Activated CD8-positive, alpha-beta T cell treated with anti-CD3 and anti-CD28 coated beads, Interleukin-2, amount 10 ng/mL, durations not matched to agents 7 days and 5 days (primary cell): Measurements from ENCODE around the gene HDAC4. TPM values are rescaled to one million over a fixed set of nuclear protein-coding genes. Genes with fewer than 3 reads are reported as not detected.

Experiments used
- ATAC-seq: fragments of 150-1000 bp; cut with Tn5 transposase; one replicate; pipeline ENCODE4 v1.10.0; 2021; ENCODE audit warnings: moderate library complexity
- CTCF ChIA-PET: fragments of 350-600 bp; sonication (Branson Sonifier 250); formaldehyde crosslinking; loops from one replicate; lab custom pipeline; 2021; ENCODE audit warnings: antibody characterized with exemption; lab: Charles Lee
- POLR2A ChIA-PET: fragments of 350-600 bp; sonication (Branson Sonifier 250); formaldehyde crosslinking; loops from one replicate; lab custom pipeline; 2021; ENCODE audit warnings: antibody characterized with exemption; lab: Charles Lee
- DNase-seq: peaks from one replicate; pipeline ENCODE4 v3.0.0-alpha.2; 2020
- H3K27ac Mint-ChIP-seq: one replicate; pipeline ENCODE4 v1.8.0; 2021; ENCODE audit warnings: mild to moderate bottlenecking, mixed read lengths
- H3K27me3 Mint-ChIP-seq: one replicate; pipeline ENCODE4 v1.8.0; 2021; ENCODE audit warnings: low read depth, mixed read lengths
- H3K36me3 Mint-ChIP-seq: one replicate; pipeline ENCODE4 v1.8.0; 2021; ENCODE audit warnings: low read depth, mixed read lengths
- H3K4me1 Mint-ChIP-seq: one replicate; pipeline ENCODE4 v1.8.0; 2021; ENCODE audit warnings: low read depth, mixed read lengths
- H3K4me3 Mint-ChIP-seq: one replicate; pipeline ENCODE4 v1.8.0; 2021; ENCODE audit warnings: mild to moderate bottlenecking, mixed read lengths
- H3K9me3 Mint-ChIP-seq: one replicate; pipeline ENCODE4 v1.8.0; 2022; ENCODE audit warnings: mixed read lengths; ENCODE audit not compliant: insufficient read depth
- total RNA-seq, 2 experiments: library from RNA; stranded (reverse); gene quantifications; one replicate each; pipeline ENCODE4 v1.2.3, GENCODE V29; 2021

The HDAC4 gene
- total RNA-seq, 2 experiments from 2014 or later, result 50.7 to 58.8 TPM

- peaks cover 9% of the 10 kb centered on the region for H3K9me3 Mint-ChIP-seq
- H3K4me1 Mint-ChIP-seq, result peaks cover 27% of the 10 kb centered on the region
- ATAC-seq (no peak), DNase-seq (no peak)
- H3K4me3 Mint-ChIP-seq, result no peak overlapping the region
- no peak overlapping the region for H3K27ac Mint-ChIP-seq
- H3K36me3 Mint-ChIP-seq, result peaks cover 72% of the 10 kb centered on the region
- no peaks in the 10 kb centered on the region for H3K27me3 Mint-ChIP-seq
- CTCF ChIA-PET, result no interaction called here
- POLR2A ChIA-PET, result no interaction called here
Measured at GRCh38 chr2:239152916-239153305, 247.9 kb downstream of the HDAC4 start.

DNA sequence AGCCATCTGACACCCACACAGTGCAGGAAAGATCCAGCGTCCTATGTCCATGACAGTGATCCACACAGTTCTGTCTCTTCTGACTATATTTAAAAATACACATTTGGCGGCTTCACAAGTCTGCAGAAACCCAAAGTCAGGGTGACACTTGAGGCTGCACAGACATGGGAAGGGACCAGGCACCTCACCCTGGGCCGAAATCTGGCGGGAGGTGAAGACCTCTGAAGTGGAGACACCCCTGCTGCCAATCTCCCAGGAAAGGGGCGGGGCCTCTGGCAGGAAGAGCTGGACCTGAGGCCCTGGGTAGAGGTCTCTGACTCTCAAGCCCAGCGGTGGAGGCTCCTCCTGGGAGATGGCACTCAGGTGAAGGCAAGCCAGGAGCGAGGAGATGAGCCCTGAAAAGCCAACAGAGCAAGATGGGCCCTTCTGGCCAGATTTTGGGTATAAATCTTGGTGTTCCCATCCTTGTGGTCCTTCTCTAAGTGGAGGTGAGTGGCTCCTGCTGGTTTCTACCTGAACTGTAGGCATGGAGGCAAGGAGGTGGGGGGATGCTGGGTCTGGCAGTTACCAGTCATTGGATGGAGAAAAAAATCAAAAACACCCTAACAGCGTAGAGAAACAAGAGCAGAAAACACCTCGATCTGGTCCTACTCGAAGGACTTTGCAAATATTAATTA is 248.4 kb downstream of the HDAC4 start:
- H3K4me1 Mint-ChIP-seq, result peaks cover 27% of the 10 kb centered on the region
- H3K9me3 Mint-ChIP-seq, result peaks cover 9% of the 10 kb centered on the region
- CTCF ChIA-PET, result no interaction called here
- no peak overlapping the region for H3K4me3 Mint-ChIP-seq
- no peak for DNase-seq
- peaks cover 72% of the 10 kb centered on the region for H3K36me3 Mint-ChIP-seq
- H3K27ac Mint-ChIP-seq, result no peak overlapping the region
- ATAC-seq, result no peak
- POLR2A ChIA-PET, result no interaction called here
- H3K27me3 Mint-ChIP-seq, result no peaks in the 10 kb centered on the region

DNA sequence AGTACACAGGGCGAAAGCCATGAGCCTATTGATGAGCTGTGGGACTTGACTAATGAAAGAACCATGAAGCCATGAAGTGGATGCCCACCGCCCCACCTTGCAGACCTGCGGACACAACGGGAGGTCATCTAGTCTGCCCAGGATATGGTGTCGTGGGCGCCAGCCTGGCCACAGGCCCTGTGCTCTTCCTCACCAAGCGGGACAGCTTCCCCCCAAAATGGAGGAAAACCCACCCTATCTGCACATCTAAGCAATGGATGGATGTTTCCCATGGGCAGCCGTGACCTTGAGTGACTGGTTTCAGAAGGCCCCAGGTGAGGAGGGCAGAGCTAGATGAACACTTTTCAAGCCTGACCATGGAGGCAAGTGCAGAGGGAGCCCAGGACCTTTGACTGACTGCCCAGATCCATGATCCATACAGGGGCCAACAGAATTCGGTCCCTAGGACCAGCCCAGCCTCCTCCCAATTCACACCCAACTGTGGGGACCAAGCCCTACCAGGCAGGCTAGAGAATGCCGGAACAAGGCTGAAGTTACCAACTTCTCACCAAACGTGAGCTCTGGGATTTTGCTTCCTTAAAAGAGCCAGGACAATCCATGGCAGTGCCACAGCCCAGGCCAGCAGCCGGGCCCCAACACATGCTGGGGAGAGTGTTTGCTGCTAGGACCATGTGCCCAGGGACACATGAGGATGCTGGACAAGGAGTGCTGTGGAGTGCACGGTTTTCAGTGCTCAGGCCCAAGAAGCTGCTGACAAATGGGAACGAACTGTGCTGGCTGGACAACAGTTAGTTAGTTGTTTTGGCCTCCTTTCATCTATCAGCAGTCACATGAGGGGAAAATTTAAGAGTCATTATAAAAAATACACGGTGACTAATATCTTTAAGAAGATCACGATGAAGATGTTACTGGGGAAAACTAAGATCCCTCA is 249.4 kb downstream of the HDAC4 start:
- ATAC-seq (peak; percentile 25), DNase-seq (no peak)
- Mint-ChIP-seq H3K9me3 (peaks cover 9% of the 10 kb centered on the region), H3K36me3 (peaks cover 72% of the 10 kb centered on the region), H3K4me1 (peaks cover 27% of the 10 kb centered on the region), H3K27ac (peak overlapping the region; percentile 85), H3K27me3 (no peaks in the 10 kb centered on the region), H3K4me3 (no peak overlapping the region)
- POLR2A ChIA-PET, result no interaction called here
- CTCF ChIA-PET, result no interaction called here

DNA sequence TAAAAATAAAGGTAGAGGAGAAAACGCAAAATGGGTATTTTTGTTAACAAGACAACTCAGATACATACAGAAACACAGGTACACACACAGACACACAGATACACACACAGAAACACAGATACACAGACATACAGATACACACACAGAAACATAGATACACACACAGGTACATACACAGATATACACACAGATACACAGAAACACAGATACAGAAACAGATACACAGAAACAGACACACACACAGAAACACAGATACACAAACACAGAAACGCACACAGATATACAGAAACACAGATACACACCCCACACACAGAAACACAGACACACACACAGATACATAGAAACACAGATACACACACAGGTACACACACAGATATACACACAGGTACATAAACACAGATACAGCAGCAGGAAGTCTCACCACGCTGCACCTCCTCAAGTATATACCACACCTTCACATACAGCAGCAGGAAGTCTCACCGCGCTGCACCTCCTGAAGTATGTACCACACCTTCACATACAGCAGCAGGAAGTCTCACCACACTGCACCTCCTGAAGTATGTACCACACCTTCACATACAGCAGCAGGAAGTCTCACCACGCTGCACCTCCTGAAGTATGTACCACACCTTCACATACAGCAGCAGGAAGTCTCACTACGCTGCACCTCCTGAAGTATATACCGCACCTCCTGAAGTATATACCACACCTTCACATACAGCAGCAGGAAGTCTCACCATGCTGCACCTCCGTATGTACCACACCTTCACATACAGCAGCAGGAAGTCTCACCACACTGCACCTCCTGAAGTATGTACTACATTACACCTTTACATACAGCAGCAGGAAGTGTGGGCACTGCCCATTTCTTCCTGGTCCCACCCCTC is 250.5 kb downstream of the HDAC4 start:
- peaks cover 30% of the 10 kb centered on the region for H3K4me1 Mint-ChIP-seq
- H3K4me3 Mint-ChIP-seq, result no peak overlapping the region
- ChIA-PET POLR2A (no interaction called here), CTCF (no interaction called here)
- peak; percentile 68 for DNase-seq
- peak overlapping the region; percentile 85 for H3K27ac Mint-ChIP-seq
- ATAC-seq, result peak; percentile 72
- H3K27me3 Mint-ChIP-seq, result no peaks in the 10 kb centered on the region
- peaks cover 9% of the 10 kb centered on the region for H3K9me3 Mint-ChIP-seq
- H3K36me3 Mint-ChIP-seq, result peaks cover 61% of the 10 kb centered on the region

DNA sequence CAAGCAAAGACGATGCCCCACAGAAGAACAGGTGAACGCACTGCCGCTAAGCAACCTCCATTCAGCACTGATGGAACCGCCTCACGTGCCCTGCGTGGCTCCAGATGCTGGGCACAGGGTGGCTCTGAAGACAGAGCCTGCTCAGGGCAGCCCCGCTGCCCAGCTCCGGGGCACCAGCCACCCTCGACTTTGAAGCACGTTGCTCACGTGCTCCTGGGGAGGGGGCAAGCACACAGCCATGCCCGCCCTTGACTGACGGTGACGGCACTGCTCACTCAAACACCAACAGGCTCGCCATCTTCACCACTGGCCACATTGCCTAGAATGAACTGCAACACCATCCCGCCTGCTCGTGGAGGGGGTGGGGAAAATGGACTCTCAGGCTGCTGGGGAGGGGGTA is 251.3 kb downstream of the HDAC4 start:
- peaks cover 25% of the 10 kb centered on the region for H3K4me1 Mint-ChIP-seq
- ChIA-PET POLR2A (no interaction called here), CTCF (no interaction called here)
- DNase-seq (no peak), ATAC-seq (no peak)
- H3K27me3 Mint-ChIP-seq, result no peaks in the 10 kb centered on the region
- peaks cover 9% of the 10 kb centered on the region for H3K9me3 Mint-ChIP-seq
- H3K36me3 Mint-ChIP-seq, result peaks cover 61% of the 10 kb centered on the region
- no peak overlapping the region for H3K27ac Mint-ChIP-seq
- no peak overlapping the region for H3K4me3 Mint-ChIP-seq

DNA sequence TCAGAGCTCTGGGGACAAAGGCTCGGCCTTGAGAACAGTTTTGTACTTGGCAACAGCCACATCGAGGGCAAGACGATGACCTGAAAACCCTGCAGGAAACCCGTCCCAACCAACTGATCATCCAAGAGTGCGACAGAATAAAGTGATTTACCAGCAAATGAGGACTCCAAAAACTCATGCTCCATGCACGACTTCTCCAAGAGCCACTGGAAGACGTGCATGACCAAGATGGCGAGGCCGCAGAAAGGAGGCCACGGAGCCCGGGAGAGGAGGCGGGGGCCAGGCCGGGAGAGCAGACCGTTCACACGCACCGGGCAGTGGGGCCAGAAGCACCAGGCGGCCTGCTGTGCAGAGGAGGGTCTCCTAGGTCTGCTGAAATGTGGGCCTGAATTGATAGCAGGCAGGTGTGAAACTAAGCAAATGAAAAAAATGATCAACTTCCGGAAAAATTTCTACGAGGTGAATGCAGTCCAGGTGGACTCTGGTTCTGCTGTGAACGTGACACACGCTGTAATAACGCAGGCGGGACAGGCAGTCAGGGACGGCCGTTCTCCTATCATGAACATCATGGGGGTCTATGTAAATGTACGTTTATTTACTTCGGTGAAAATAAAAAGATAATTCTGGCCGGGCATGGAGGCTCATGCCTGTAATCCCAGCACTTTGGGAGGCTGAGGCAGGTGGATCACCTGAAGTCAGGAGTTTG is 252.2 kb downstream of the HDAC4 start:
- ChIA-PET CTCF (no interaction called here), POLR2A (interaction anchor here (0.6 kb wide), 1 partner anchor 21 kb away, joined by 3 read pairs; no protein-coding TSS in a partner anchor)
- Mint-ChIP-seq H3K36me3 (peaks cover 58% of the 10 kb centered on the region), H3K4me3 (no peak overlapping the region), H3K9me3 (peaks cover 9% of the 10 kb centered on the region), H3K27me3 (no peaks in the 10 kb centered on the region), H3K4me1 (peaks cover 23% of the 10 kb centered on the region), H3K27ac (peak overlapping the region; percentile 67)
- DNase-seq (no peak), ATAC-seq (no peak)

DNA sequence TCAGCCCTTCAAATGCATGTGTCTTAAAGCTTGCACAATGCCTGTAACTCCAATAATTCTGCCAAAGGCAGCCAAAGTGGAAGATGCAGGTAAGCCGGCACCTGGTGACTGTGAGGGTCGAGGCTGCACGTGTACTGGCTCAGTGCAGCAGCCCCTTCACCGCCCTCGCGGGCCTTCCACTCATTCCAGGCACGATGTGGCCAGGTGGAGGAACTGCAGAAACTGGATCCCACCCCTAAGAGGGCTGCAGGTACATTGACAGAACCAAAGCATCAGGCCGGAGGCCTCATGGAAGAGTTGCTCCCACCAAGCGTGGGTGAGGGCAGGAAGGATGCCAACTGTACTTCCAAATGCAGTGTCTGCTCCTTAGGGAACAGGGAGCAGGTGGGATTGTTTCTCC is 253.4 kb downstream of the HDAC4 start:
- ChIA-PET CTCF (no interaction called here), POLR2A (no interaction called here)
- H3K4me1 Mint-ChIP-seq, result peaks cover 23% of the 10 kb centered on the region
- H3K27me3 Mint-ChIP-seq, result no peaks in the 10 kb centered on the region
- DNase-seq (no peak), ATAC-seq (no peak)
- no peak overlapping the region for H3K4me3 Mint-ChIP-seq
- H3K9me3 Mint-ChIP-seq, result peaks cover 9% of the 10 kb centered on the region
- H3K36me3 Mint-ChIP-seq, result peaks cover 46% of the 10 kb centered on the region
- H3K27ac Mint-ChIP-seq, result no peak overlapping the region

DNA sequence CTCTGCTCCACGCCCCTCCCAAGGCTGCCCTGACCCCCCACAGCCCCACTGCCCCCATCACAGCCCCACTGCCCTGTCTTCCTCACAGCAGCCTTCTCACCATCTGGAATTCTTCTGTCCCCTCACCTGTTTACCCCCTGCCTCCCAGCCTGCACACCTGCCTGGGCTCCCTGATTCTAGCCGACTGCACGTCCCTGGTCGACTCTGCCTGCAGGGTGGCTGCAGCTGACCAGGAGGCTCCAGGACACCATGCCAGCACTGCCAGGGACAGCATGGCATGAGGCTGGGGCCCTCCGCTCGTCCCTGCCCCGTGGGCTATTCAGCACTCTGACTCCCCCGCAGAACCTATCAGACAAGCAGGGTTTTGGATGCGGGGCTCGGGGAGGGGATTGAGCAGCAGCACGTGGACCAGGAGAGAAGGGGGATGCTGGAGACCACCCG is 254.1 kb downstream of the HDAC4 start:
- H3K4me3 Mint-ChIP-seq, result no peak overlapping the region
- ChIA-PET CTCF (no interaction called here), POLR2A (no interaction called here)
- peaks cover 44% of the 10 kb centered on the region for H3K36me3 Mint-ChIP-seq
- peaks cover 18% of the 10 kb centered on the region for H3K4me1 Mint-ChIP-seq
- H3K27me3 Mint-ChIP-seq, result no peaks in the 10 kb centered on the region
- ATAC-seq, result no peak
- DNase-seq, result no peak
- H3K27ac Mint-ChIP-seq, result no peak overlapping the region
- H3K9me3 Mint-ChIP-seq, result peaks cover 9% of the 10 kb centered on the region

DNA sequence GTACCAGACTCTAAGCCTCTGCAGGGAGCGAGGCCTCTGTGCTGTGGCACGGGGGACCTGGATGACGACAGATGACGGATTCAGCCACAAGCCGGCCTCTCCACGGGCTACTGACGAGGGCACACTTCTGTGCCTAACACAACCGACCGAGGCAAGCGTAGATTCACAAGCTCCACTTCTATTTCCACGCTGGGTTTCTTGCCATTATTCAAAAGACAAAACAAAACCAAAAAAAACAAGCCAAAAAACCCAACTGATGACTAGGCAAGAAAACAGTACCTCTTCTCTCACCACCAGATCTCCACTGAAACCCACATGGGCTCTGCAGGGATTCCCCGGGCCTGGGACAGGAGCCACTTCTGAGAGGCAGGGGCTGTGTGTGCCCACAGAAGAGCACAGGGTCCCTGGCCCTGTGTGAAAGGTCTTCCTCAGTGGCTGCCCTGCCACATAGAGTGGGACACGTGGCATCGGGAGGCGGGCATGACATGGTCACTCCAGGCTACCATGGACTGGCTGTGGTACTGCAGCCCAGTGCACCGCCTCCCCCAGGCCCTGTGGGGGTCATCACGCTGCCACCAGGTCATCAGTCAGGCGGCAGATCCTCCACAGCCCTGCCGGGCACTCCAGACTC is 254.7 kb downstream of the HDAC4 start:
- H3K27me3 Mint-ChIP-seq, result no peaks in the 10 kb centered on the region
- peaks cover 8% of the 10 kb centered on the region for H3K9me3 Mint-ChIP-seq
- no peak for ATAC-seq
- peaks cover 42% of the 10 kb centered on the region for H3K36me3 Mint-ChIP-seq
- CTCF ChIA-PET, result no interaction called here
- POLR2A ChIA-PET, result no interaction called here
- no peak for DNase-seq
- no peak overlapping the region for H3K4me3 Mint-ChIP-seq
- no peak overlapping the region for H3K27ac Mint-ChIP-seq
- peaks cover 13% of the 10 kb centered on the region for H3K4me1 Mint-ChIP-seq

DNA sequence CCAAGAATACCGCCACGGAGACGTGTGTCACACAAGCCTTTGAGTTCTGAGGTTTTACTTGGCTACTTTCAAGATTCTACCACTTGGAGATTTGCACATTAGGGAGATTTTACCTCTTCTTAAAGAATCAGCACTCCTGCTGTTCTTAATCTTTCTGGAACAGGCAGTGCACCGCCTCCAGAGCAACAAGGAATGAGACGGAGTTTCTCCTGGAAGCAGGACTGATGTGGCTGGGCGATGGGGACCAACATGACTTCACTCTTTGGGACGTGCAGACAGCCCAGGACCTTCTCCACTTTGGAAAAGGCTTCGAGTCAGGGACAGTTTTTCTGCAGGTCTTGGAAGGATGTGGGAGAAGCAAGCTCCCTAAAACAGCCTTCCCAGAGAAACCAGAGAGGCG is 255.2 kb downstream of the HDAC4 start:
- no peaks in the 10 kb centered on the region for H3K27me3 Mint-ChIP-seq
- no peak for ATAC-seq
- DNase-seq, result no peak
- H3K36me3 Mint-ChIP-seq, result peaks cover 36% of the 10 kb centered on the region
- H3K4me1 Mint-ChIP-seq, result peaks cover 8% of the 10 kb centered on the region
- no peak overlapping the region for H3K4me3 Mint-ChIP-seq
- ChIA-PET POLR2A (no interaction called here), CTCF (no interaction called here)
- peaks cover 4% of the 10 kb centered on the region for H3K9me3 Mint-ChIP-seq
- no peak overlapping the region for H3K27ac Mint-ChIP-seq

DNA sequence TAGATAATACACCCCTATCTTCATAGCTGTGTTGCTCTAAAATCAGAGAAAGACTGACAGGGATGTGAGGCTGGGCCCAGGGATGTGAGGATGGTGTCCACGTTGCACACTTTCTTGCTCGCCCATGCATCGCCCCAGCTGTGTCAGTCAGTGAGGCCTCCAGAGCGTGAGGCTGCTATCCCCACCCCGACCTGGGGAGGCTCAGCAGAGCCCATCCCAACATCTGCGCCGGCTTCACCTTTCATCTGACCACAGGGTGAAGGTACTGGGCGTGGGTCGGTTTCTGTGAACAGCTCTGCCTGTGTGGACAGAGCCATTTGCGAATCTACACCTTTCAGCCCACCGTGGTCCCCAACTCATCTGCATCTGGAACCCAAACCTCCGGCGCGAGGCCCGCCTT is 255.7 kb downstream of the HDAC4 start:
- POLR2A ChIA-PET, result interaction anchor here (0.6 kb wide), 1 partner anchor 122 kb away, joined by 3 read pairs; no protein-coding TSS in a partner anchor
- no peaks in the 10 kb centered on the region for H3K27me3 Mint-ChIP-seq

More for the DNA sequence above, 255.7 kb downstream of the HDAC4 start:
- no peak for ATAC-seq
- Mint-ChIP-seq H3K27ac (no peak overlapping the region), H3K4me3 (no peak overlapping the region), H3K4me1 (peaks cover 4% of the 10 kb centered on the region), H3K36me3 (peaks cover 33% of the 10 kb centered on the region), H3K9me3 (peaks cover under 1% of the 10 kb centered on the region)
- CTCF ChIA-PET, result interaction anchor here (1.1 to 2.4 kb wide), 4 partner anchors 119 to 252 kb away, joined by 4 to 10 read pairs (median 6); no protein-coding TSS in a partner anchor
- no peak for DNase-seq
